ENCODE data around the gene NRDE2. TPM values are rescaled to one million over a fixed set of nuclear protein-coding genes. Genes with fewer than 3 reads are reported as not detected.

NRDE2 gene
- total RNA-seq, 5 donors from 2014 or later (not counting 1 experiment from before 2014, with no cell fraction given): 20.5 to 26.7 (median 23.1) TPM

- Histone ChIP-seq H3K36me3 (ENCODE audit: control insufficient read depth in 2 of 2, extremely low read depth in 1 of 2, insufficient read depth in 1 of 2, low read length in 1 of 2) (peaks cover 17 to 42% of the 10 kb centered on the region in 2 donors), H3K9me3 (no peaks in the 10 kb centered on the region), H3K4me3 (ENCODE audit: control insufficient read depth in 1 of 2, extremely low read depth in 1 of 2, low read length in 1 of 2) (no peak overlapping the region), H3K27ac (ENCODE audit: low read length) (no peak overlapping the region), H3K27me3 (replicated peaks in 1 of 2; ENCODE audit: control insufficient read depth in 2 of 2, extremely low read depth in 1 of 2, insufficient read depth in 2 of 2, low read length in 1 of 2) (no peaks in the 10 kb centered on the region), H3K4me1 (ENCODE audit: control insufficient read depth in 1 of 2, extremely low read depth in 1 of 2, insufficient read depth in 2 of 2, low read length in 2 of 2) (peaks cover 0 to 7% of the 10 kb centered on the region in 2 experiments)
- CTCF ChIA-PET: no interaction called here
- Mint-ChIP-seq H3K27ac (no peak overlapping the region), H3K4me1 (peaks cover 13 to 17% (median 13%) of the 10 kb centered on the region in 3 donors), H3K9me3 (no peaks in the 10 kb centered on the region), H3K36me3 (peaks cover 33% of the 10 kb centered on the region), H3K4me3 (no peak overlapping the region), H3K27me3 (no peaks in the 10 kb centered on the region)
- WGBS (ENCODE audit: insufficient coverage): 97% methylated on average over 17 of the region's 24 CpGs
- POLR2A ChIA-PET: no interaction called here
- no peak for DNase-seq
- no peak for ATAC-seq (replicated peaks in 1 of 4)
Measured at GRCh38 chr14:90277581-90278198, 54.1 kb downstream of the NRDE2 start.

GRCh38 chr14:90276646-90277367, 54.9 kb downstream of the NRDE2 start:
- Histone ChIP-seq H3K36me3 (ENCODE audit: control insufficient read depth in 2 of 2, extremely low read depth in 1 of 2, insufficient read depth in 1 of 2, low read length in 1 of 2) (peaks cover 19 to 43% of the 10 kb centered on the region in 2 donors), H3K4me1 (ENCODE audit: control insufficient read depth in 1 of 2, extremely low read depth in 1 of 2, insufficient read depth in 2 of 2, low read length in 2 of 2) (peaks cover 0 to 7% of the 10 kb centered on the region in 2 experiments), H3K9me3 (no peaks in the 10 kb centered on the region), H3K27me3 (replicated peaks in 1 of 2; ENCODE audit: control insufficient read depth in 2 of 2, extremely low read depth in 1 of 2, insufficient read depth in 2 of 2, low read length in 1 of 2) (no peaks in the 10 kb centered on the region), H3K27ac (ENCODE audit: low read length) (no peak overlapping the region), H3K4me3 (ENCODE audit: control insufficient read depth in 1 of 2, extremely low read depth in 1 of 2, low read length in 1 of 2) (no peak overlapping the region)
- no peak for ATAC-seq (replicated peaks in 1 of 4)
- Mint-ChIP-seq H3K4me1 (peaks cover 13 to 17% (median 13%) of the 10 kb centered on the region in 3 donors), H3K36me3 (peaks cover 36% of the 10 kb centered on the region), H3K4me3 (no peak overlapping the region), H3K27ac (peak overlapping the region; percentile 7 to 34), H3K9me3 (no peaks in the 10 kb centered on the region), H3K27me3 (no peaks in the 10 kb centered on the region)
- ChIA-PET POLR2A (no interaction called here), CTCF (no interaction called here)
- WGBS (ENCODE audit: insufficient coverage): 80% methylated on average over 9 of the region's 18 CpGs
- no peak for DNase-seq

- DNase-seq: no peak
- no peak for ATAC-seq (replicated peaks in 1 of 4)
- Histone ChIP-seq H3K4me3 (ENCODE audit: control insufficient read depth in 1 of 2, extremely low read depth in 1 of 2, low read length in 1 of 2) (no peak overlapping the region), H3K4me1 (ENCODE audit: control insufficient read depth in 1 of 2, extremely low read depth in 1 of 2, insufficient read depth in 2 of 2, low read length in 2 of 2) (peaks cover 0 to 7% of the 10 kb centered on the region in 2 experiments), H3K36me3 (ENCODE audit: control insufficient read depth in 2 of 2, extremely low read depth in 1 of 2, insufficient read depth in 1 of 2, low read length in 1 of 2) (peaks cover 19 to 44% of the 10 kb centered on the region in 2 donors), H3K9me3 (no peaks in the 10 kb centered on the region), H3K27ac (ENCODE audit: low read length) (no peak overlapping the region), H3K27me3 (replicated peaks in 1 of 2; ENCODE audit: control insufficient read depth in 2 of 2, extremely low read depth in 1 of 2, insufficient read depth in 2 of 2, low read length in 1 of 2) (no peaks in the 10 kb centered on the region)
- CTCF ChIA-PET: interaction anchor here in 1 of 2 donors (0.6 kb wide), 1 partner anchor 630 kb away, joined by 4 read pairs; no protein-coding TSS in a partner anchor
- Mint-ChIP-seq H3K9me3 (no peaks in the 10 kb centered on the region), H3K27ac (peak overlapping the region; percentile 36 to 52), H3K36me3 (peaks cover 39% of the 10 kb centered on the region), H3K27me3 (no peaks in the 10 kb centered on the region), H3K4me3 (no peak overlapping the region), H3K4me1 (peaks cover 13 to 17% (median 13%) of the 10 kb centered on the region in 3 donors)
- 84% methylated on average over 8 of the region's 8 CpGs for WGBS (ENCODE audit: insufficient coverage)
- POLR2A ChIA-PET: no interaction called here
Measured at GRCh38 chr14:90275820-90276219, 55.9 kb downstream of the NRDE2 start.

GRCh38 chr14:90275458-90275814, 56.3 kb downstream of the NRDE2 start:
- Mint-ChIP-seq H3K36me3 (peaks cover 37% of the 10 kb centered on the region), H3K9me3 (no peaks in the 10 kb centered on the region), H3K27ac (peak overlapping the region; percentile 86 to 88), H3K4me1 (peaks cover 13 to 17% (median 13%) of the 10 kb centered on the region in 3 donors), H3K27me3 (no peaks in the 10 kb centered on the region), H3K4me3 (no peak overlapping the region)
- WGBS (ENCODE audit: insufficient coverage): 83% methylated on average over 3 of the region's 9 CpGs
- peaks cover 0 to 7% of the 10 kb centered on the region in 2 experiments for H3K4me1 ChIP-seq (ENCODE audit: control insufficient read depth in 1 of 2, extremely low read depth in 1 of 2, insufficient read depth in 2 of 2, low read length in 2 of 2)
- no peak for DNase-seq
- H3K27me3 ChIP-seq (replicated peaks in 1 of 2; ENCODE audit: control insufficient read depth in 2 of 2, extremely low read depth in 1 of 2, insufficient read depth in 2 of 2, low read length in 1 of 2): no peaks in the 10 kb centered on the region
- no peaks in the 10 kb centered on the region for H3K9me3 ChIP-seq
- H3K27ac ChIP-seq (ENCODE audit: low read length): no peak overlapping the region
- peaks cover 20 to 43% of the 10 kb centered on the region in 2 donors for H3K36me3 ChIP-seq (ENCODE audit: control insufficient read depth in 2 of 2, extremely low read depth in 1 of 2, insufficient read depth in 1 of 2, low read length in 1 of 2)
- ChIA-PET POLR2A (interaction anchor here (0.6 to 0.7 kb wide), 2 partner anchors 46 to 153 kb away, joined by 3 to 5 read pairs; no protein-coding TSS in a partner anchor), CTCF (interaction anchor here in 1 of 2 donors (0.6 kb wide), 1 partner anchor 630 kb away, joined by 4 read pairs; no protein-coding TSS in a partner anchor)
- ATAC-seq (replicated peaks in 1 of 4): peak in 2 of 4 experiments; percentile 12 to 28
- H3K4me3 ChIP-seq (ENCODE audit: control insufficient read depth in 1 of 2, extremely low read depth in 1 of 2, low read length in 1 of 2): no peak overlapping the region

- H3K4me3 Mint-ChIP-seq: no peak overlapping the region
- peaks cover 13 to 17% (median 13%) of the 10 kb centered on the region in 3 donors for H3K4me1 Mint-ChIP-seq
- no peaks in the 10 kb centered on the region for H3K27me3 Mint-ChIP-seq
- peak in 3 of 4 experiments; percentile 48 to 71 (median 68) for ATAC-seq (replicated peaks in 1 of 4)
- Histone ChIP-seq H3K4me1 (ENCODE audit: control insufficient read depth in 1 of 2, extremely low read depth in 1 of 2, insufficient read depth in 2 of 2, low read length in 2 of 2) (peaks cover 0 to 7% of the 10 kb centered on the region in 2 experiments), H3K27me3 (replicated peaks in 1 of 2; ENCODE audit: control insufficient read depth in 2 of 2, extremely low read depth in 1 of 2, insufficient read depth in 2 of 2, low read length in 1 of 2) (no peaks in the 10 kb centered on the region), H3K36me3 (ENCODE audit: control insufficient read depth in 2 of 2, extremely low read depth in 1 of 2, insufficient read depth in 1 of 2, low read length in 1 of 2) (peaks cover 22 to 44% of the 10 kb centered on the region in 2 donors), H3K9me3 (no peaks in the 10 kb centered on the region), H3K27ac (ENCODE audit: low read length) (peak overlapping the region; percentile 28), H3K4me3 (ENCODE audit: control insufficient read depth in 1 of 2, extremely low read depth in 1 of 2, low read length in 1 of 2) (no peak overlapping the region)
- WGBS (ENCODE audit: insufficient coverage): 51% methylated on average over 8 of the region's 8 CpGs
- POLR2A ChIA-PET: interaction anchor here (0.6 to 0.7 kb wide), 2 partner anchors 47 to 154 kb away, joined by 3 to 5 read pairs; no protein-coding TSS in a partner anchor
- CTCF ChIA-PET: no interaction called here
- DNase-seq: no peak
- H3K27ac Mint-ChIP-seq: peak overlapping the region; percentile 86 to 88
- peaks cover 37% of the 10 kb centered on the region for H3K36me3 Mint-ChIP-seq
- H3K9me3 Mint-ChIP-seq: no peaks in the 10 kb centered on the region
Measured at GRCh38 chr14:90274808-90275457, 56.8 kb downstream of the NRDE2 start.

- 96% methylated on average over 5 of the region's 9 CpGs for WGBS (ENCODE audit: insufficient coverage)
- CTCF ChIA-PET: no interaction called here
- H3K27me3 ChIP-seq (replicated peaks in 1 of 2; ENCODE audit: control insufficient read depth in 2 of 2, extremely low read depth in 1 of 2, insufficient read depth in 2 of 2, low read length in 1 of 2): no peaks in the 10 kb centered on the region
- no peak for DNase-seq
- peaks cover 0 to 7% of the 10 kb centered on the region in 2 experiments for H3K4me1 ChIP-seq (ENCODE audit: control insufficient read depth in 1 of 2, extremely low read depth in 1 of 2, insufficient read depth in 2 of 2, low read length in 2 of 2)
- POLR2A ChIA-PET: no interaction called here
- no peak overlapping the region for H3K4me3 ChIP-seq (ENCODE audit: control insufficient read depth in 1 of 2, extremely low read depth in 1 of 2, low read length in 1 of 2)
- H3K4me1 Mint-ChIP-seq: peaks cover 13 to 17% (median 13%) of the 10 kb centered on the region in 3 donors
- no peaks in the 10 kb centered on the region for H3K9me3 ChIP-seq
- ATAC-seq (replicated peaks in 1 of 4): peak in 1 of 4 experiments; percentile 22
- H3K36me3 Mint-ChIP-seq: peaks cover 41% of the 10 kb centered on the region
- H3K36me3 ChIP-seq (ENCODE audit: control insufficient read depth in 2 of 2, extremely low read depth in 1 of 2, insufficient read depth in 1 of 2, low read length in 1 of 2): peaks cover 22 to 52% of the 10 kb centered on the region in 2 donors
- no peaks in the 10 kb centered on the region for H3K9me3 Mint-ChIP-seq
- H3K27ac ChIP-seq (ENCODE audit: low read length): no peak overlapping the region
- no peak overlapping the region for H3K4me3 Mint-ChIP-seq
- no peaks in the 10 kb centered on the region for H3K27me3 Mint-ChIP-seq
- peak overlapping the region in 1 of 2 donors; percentile 23 for H3K27ac Mint-ChIP-seq
Measured at GRCh38 chr14:90274019-90274418, 57.7 kb downstream of the NRDE2 start.

Measured in T-cell (primary cell).